Fibroblast of skin of left biceps (primary cell): Measurements from ENCODE around the gene MADCAM1.
"Not testable (repeated sequence)": the region's sequence is repeated elsewhere in the genome, so short reads cannot be mapped to it uniquely, and the experiment has no call there.

Experiments
- DNase-seq, 2 experiments: peaks; one replicate each; pipeline ENCODE4 v3.0.0-alpha.2; 2013; ENCODE audit warnings: low read depth in 2 of 2

Gene MADCAM1

GRCh38 chr19:465056-465816 lies 31.1 kb upstream of the MADCAM1 start:
- DNase-seq, result no peak

GRCh38 chr19:467554-467953 lies 28.7 kb upstream of the MADCAM1 start:
- no peak for DNase-seq

GRCh38 chr19:468587-469256 lies 27.6 kb upstream of the MADCAM1 start:
- no peak for DNase-seq

GRCh38 chr19:469833-470232 lies 26.5 kb upstream of the MADCAM1 start:
- no peak for DNase-seq

GRCh38 chr19:470701-471100 lies 25.6 kb upstream of the MADCAM1 start:
- DNase-seq, result no peak

GRCh38 chr19:472005-472858 lies 24.1 kb upstream of the MADCAM1 start:
- DNase-seq, result no peak

- no peak for DNase-seq
Measured at GRCh38 chr19:474126-475078, 21.9 kb upstream of the MADCAM1 start.

- no peak for DNase-seq
Measured at GRCh38 chr19:475360-475759, 20.9 kb upstream of the MADCAM1 start.

- DNase-seq, result no peak
Measured at GRCh38 chr19:478236-478903, 17.9 kb upstream of the MADCAM1 start.

GRCh38 chr19:478976-479375 lies 17.3 kb upstream of the MADCAM1 start:
- no peak for DNase-seq

- no peak for DNase-seq
Measured at GRCh38 chr19:480016-480855, 16.1 kb upstream of the MADCAM1 start.

GRCh38 chr19:481100-481499 lies 15.2 kb upstream of the MADCAM1 start:
- not testable (repeated sequence) for DNase-seq

GRCh38 chr19:482186-483041 lies 13.9 kb upstream of the MADCAM1 start:
- DNase-seq, result no peak

GRCh38 chr19:483332-484072 lies 12.8 kb upstream of the MADCAM1 start:
- no peak for DNase-seq

GRCh38 chr19:484494-484893 lies 11.8 kb upstream of the MADCAM1 start:
- DNase-seq, result no peak

GRCh38 chr19:485077-485476 lies 11.2 kb upstream of the MADCAM1 start:
- no peak for DNase-seq

- no peak for DNase-seq
Measured at GRCh38 chr19:485583-486236, 10.6 kb upstream of the MADCAM1 start.
